ENCODE data around the gene VSIG4. TPM values are rescaled to one million over a fixed set of nuclear protein-coding genes. Genes with fewer than 3 reads are reported as not detected.

VSIG4 gene
- total RNA-seq, 1 donor from 2014 or later, result 37.1 TPM

DNA sequence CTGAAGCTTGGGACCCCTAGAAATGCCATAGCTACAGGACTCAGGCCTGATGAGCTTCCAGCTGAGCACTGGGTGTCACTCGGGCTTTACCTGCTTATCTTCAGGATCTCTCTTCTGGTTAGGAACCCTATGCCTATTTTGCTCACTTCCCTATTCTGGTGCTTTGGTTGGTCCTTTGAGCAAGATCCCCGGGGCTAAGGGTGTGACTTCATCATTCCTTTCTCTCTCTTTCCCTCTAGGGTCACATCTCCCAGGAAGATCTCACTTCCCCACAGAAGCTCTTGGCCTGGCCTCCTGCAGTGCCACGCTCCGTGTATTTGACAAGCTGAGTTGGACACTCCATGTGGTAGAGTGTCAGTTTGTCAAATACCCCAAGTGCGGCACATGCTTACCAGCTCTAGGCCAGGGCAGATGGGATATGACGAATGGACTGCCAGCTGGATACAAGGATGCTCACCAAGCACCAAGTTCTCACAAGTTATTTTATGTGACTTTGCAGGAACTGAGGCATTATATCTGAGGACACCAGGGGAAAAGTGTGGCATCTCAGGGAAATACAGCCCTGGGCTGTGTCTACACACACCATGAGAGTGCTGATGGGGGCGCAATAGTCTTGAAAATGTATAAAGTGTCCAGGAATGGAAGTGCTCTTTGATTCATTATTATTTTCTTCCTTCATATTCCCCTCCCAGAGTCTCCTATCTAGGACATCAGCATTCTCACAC lies 21.1 kb downstream of the VSIG4 start:
- no peak overlapping the region for H3K9ac ChIP-seq (ENCODE audit: low read depth in 1 of 3, low read length in 3 of 3)
- no peak overlapping the region for H3K27ac ChIP-seq (ENCODE audit: low read depth, low read length)
- H3K27me3 ChIP-seq (ENCODE audit: control insufficient read depth in 3 of 3, insufficient read depth in 3 of 3, low read length in 3 of 3), result peaks cover 0 to 2% (median 0%) of the 10 kb centered on the region in 3 donors
- no peak overlapping the region for H3K4me3 ChIP-seq (ENCODE audit: low read length in 3 of 3)
- peaks cover 0 to 2% (median 0%) of the 10 kb centered on the region in 3 donors for H3K4me1 ChIP-seq (ENCODE audit: control insufficient read depth in 3 of 3, insufficient read depth in 3 of 3, low read length in 3 of 3)
- H3K9me3 ChIP-seq (ENCODE audit: control insufficient read depth in 3 of 3, low read length in 3 of 3), result no peaks in the 10 kb centered on the region
- no peaks in the 10 kb centered on the region for H3K36me3 ChIP-seq (ENCODE audit: control insufficient read depth in 3 of 3, insufficient read depth in 3 of 3, low read length in 3 of 3)

DNA sequence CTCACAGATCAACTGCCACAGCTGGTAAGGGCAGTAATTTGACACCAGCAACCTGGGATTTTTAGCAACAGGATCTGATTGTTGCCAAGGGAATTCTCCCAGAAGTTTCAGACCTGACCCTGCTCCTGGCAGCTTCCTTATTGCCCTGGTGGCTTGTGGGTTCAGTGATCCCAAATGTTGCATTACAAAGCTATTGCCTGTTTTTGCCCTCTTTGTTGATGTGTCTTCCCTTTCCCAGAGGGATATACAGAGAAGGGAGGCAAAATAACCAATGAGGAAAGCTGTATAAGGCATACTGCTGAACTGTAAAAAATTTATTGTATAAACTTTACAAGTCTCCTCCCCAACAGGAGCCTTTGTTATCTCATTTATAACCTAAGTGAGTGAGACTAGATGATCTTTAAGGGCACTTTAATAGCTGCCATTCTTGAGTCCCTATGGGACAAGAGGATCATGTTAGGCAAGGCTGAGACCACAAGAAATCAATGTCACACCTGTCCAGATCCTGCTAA lies 22.2 kb downstream of the VSIG4 start:
- Histone ChIP-seq H3K9me3 (ENCODE audit: control insufficient read depth in 3 of 3, low read length in 3 of 3) (no peaks in the 10 kb centered on the region), H3K27me3 (ENCODE audit: control insufficient read depth in 3 of 3, insufficient read depth in 3 of 3, low read length in 3 of 3) (peaks cover 0 to 2% (median 0%) of the 10 kb centered on the region in 3 donors), H3K9ac (ENCODE audit: low read depth in 1 of 3, low read length in 3 of 3) (no peak overlapping the region), H3K4me3 (ENCODE audit: low read length in 3 of 3) (no peak overlapping the region), H3K36me3 (ENCODE audit: control insufficient read depth in 3 of 3, insufficient read depth in 3 of 3, low read length in 3 of 3) (no peaks in the 10 kb centered on the region), H3K4me1 (ENCODE audit: control insufficient read depth in 3 of 3, insufficient read depth in 3 of 3, low read length in 3 of 3) (peaks cover 0 to 2% (median 0%) of the 10 kb centered on the region in 3 donors), H3K27ac (ENCODE audit: low read depth, low read length) (peak overlapping the region; percentile 9)

- peak overlapping the region in 1 of 3 donors; percentile 27 for H3K4me3 ChIP-seq (ENCODE audit: low read length in 3 of 3)
- peak overlapping the region; percentile 9 for H3K27ac ChIP-seq (ENCODE audit: low read depth, low read length)
- no peaks in the 10 kb centered on the region for H3K36me3 ChIP-seq (ENCODE audit: control insufficient read depth in 3 of 3, insufficient read depth in 3 of 3, low read length in 3 of 3)
- no peaks in the 10 kb centered on the region for H3K9me3 ChIP-seq (ENCODE audit: control insufficient read depth in 3 of 3, low read length in 3 of 3)
- no peak overlapping the region for H3K9ac ChIP-seq (ENCODE audit: low read depth in 1 of 3, low read length in 3 of 3)
- H3K27me3 ChIP-seq (ENCODE audit: control insufficient read depth in 3 of 3, insufficient read depth in 3 of 3, low read length in 3 of 3), result peaks cover 0 to 2% (median 0%) of the 10 kb centered on the region in 3 donors
- peaks cover 0 to 2% (median 0%) of the 10 kb centered on the region in 3 donors for H3K4me1 ChIP-seq (ENCODE audit: control insufficient read depth in 3 of 3, insufficient read depth in 3 of 3, low read length in 3 of 3)
Measured at GRCh38 chrX:66016905-66017658, 22.8 kb downstream of the VSIG4 start.

DNA sequence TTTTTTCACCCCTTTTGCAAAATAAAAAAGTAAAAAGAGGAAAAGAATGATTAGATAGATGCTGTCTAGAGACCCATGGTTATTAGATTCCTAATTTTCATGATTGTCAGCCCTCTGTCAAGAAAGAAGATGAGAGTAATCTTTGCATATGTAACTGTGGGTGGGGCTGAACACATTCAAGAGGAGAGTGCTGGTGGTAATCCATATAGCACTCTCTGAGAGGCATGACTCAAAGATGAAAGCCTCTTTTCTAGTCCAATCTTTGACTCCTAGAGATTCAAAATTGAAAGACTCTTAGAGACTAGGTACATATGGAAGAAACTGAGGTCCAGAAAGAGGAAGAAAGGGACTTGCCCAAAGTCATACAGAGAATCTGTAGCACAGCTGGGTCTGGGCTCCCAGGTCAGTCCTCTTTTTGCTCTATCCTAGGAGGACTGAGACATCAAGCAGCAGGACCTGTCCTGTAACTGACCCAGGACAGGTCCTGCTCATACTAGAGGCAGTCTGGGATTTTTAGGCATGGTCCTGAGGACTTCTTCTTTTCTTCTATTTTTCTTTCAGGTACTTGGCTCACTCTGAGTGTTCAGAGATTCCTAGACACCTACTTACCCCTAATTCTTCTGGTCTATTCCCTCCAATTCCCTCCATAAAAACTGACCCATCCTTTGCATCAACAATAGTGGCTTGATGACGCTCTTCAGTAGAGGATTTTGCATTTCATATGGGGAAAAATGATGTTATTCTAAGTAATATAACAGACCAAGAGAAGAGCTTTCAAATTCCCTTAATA lies 23.8 kb downstream of the VSIG4 start:
- H3K9me3 ChIP-seq (ENCODE audit: control insufficient read depth in 3 of 3, low read length in 3 of 3), result no peaks in the 10 kb centered on the region
- peak overlapping the region in 1 of 3 donors; percentile 32 for H3K4me3 ChIP-seq (ENCODE audit: low read length in 3 of 3)
- H3K4me1 ChIP-seq (ENCODE audit: control insufficient read depth in 3 of 3, insufficient read depth in 3 of 3, low read length in 3 of 3), result peaks cover 0 to 2% (median 0%) of the 10 kb centered on the region in 3 donors
- peak overlapping the region; percentile 47 for H3K27ac ChIP-seq (ENCODE audit: low read depth, low read length)
- H3K27me3 ChIP-seq (ENCODE audit: control insufficient read depth in 3 of 3, insufficient read depth in 3 of 3, low read length in 3 of 3), result peaks cover 0 to 2% (median 0%) of the 10 kb centered on the region in 3 donors
- H3K36me3 ChIP-seq (ENCODE audit: control insufficient read depth in 3 of 3, insufficient read depth in 3 of 3, low read length in 3 of 3), result no peaks in the 10 kb centered on the region
- H3K9ac ChIP-seq (ENCODE audit: low read depth in 1 of 3, low read length in 3 of 3), result no peak overlapping the region

- no peaks in the 10 kb centered on the region for H3K36me3 ChIP-seq (ENCODE audit: control insufficient read depth in 3 of 3, insufficient read depth in 3 of 3, low read length in 3 of 3)
- H3K9me3 ChIP-seq (ENCODE audit: control insufficient read depth in 3 of 3, low read length in 3 of 3), result no peaks in the 10 kb centered on the region
- peak overlapping the region in 2 of 3 donors; percentile 14 to 32 for H3K4me3 ChIP-seq (ENCODE audit: low read length in 3 of 3)
- no peaks in the 10 kb centered on the region for H3K27me3 ChIP-seq (ENCODE audit: control insufficient read depth in 3 of 3, insufficient read depth in 3 of 3, low read length in 3 of 3)
- H3K27ac ChIP-seq (ENCODE audit: low read depth, low read length), result peak overlapping the region; percentile 47
- H3K9ac ChIP-seq (ENCODE audit: low read depth in 1 of 3, low read length in 3 of 3), result no peak overlapping the region
- peaks cover 0 to 2% (median 0%) of the 10 kb centered on the region in 3 donors for H3K4me1 ChIP-seq (ENCODE audit: control insufficient read depth in 3 of 3, insufficient read depth in 3 of 3, low read length in 3 of 3)
Measured at GRCh38 chrX:66015152-66015831, 24.6 kb downstream of the VSIG4 start.

- Histone ChIP-seq H3K36me3 (ENCODE audit: control insufficient read depth in 3 of 3, insufficient read depth in 3 of 3, low read length in 3 of 3) (no peaks in the 10 kb centered on the region), H3K4me1 (ENCODE audit: control insufficient read depth in 3 of 3, insufficient read depth in 3 of 3, low read length in 3 of 3) (peaks cover 0 to 2% (median 0%) of the 10 kb centered on the region in 3 donors), H3K27ac (ENCODE audit: low read depth, low read length) (peak overlapping the region; percentile 5)
Measured at GRCh38 chrX:66014556-66014955, 25.3 kb downstream of the VSIG4 start.

DNA sequence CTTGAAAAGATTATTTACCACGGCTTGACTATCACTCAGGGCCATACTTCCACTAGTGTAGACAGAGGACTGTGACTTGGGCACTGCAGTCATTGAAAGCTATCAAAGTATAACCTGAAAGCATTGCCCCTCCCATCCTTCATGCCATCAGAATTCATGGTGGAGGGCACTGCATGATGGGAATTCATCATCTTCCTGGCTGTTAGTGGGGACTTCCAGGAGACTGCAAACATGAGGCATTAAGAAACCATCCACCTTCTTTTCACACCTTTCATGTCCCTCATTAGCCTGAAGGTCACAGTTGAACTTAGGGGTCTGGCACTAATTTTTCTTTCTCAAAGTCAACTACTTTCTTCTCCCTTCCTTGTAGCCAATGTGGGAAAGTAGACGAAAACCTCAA lies 25.8 kb downstream of the VSIG4 start:
- no peaks in the 10 kb centered on the region for H3K9me3 ChIP-seq (ENCODE audit: control insufficient read depth in 3 of 3, low read length in 3 of 3)
- peaks cover 0 to 2% (median 0%) of the 10 kb centered on the region in 3 donors for H3K4me1 ChIP-seq (ENCODE audit: control insufficient read depth in 3 of 3, insufficient read depth in 3 of 3, low read length in 3 of 3)
- no peaks in the 10 kb centered on the region for H3K36me3 ChIP-seq (ENCODE audit: control insufficient read depth in 3 of 3, insufficient read depth in 3 of 3, low read length in 3 of 3)
- H3K4me3 ChIP-seq (ENCODE audit: low read length in 3 of 3), result no peak overlapping the region
- H3K9ac ChIP-seq (ENCODE audit: low read depth in 1 of 3, low read length in 3 of 3), result no peak overlapping the region
- no peaks in the 10 kb centered on the region for H3K27me3 ChIP-seq (ENCODE audit: control insufficient read depth in 3 of 3, insufficient read depth in 3 of 3, low read length in 3 of 3)
- peak overlapping the region; percentile 5 for H3K27ac ChIP-seq (ENCODE audit: low read depth, low read length)

More at GRCh38 chrX:66014556-66014955, 25.3 kb downstream of the VSIG4 start:
- Histone ChIP-seq H3K27me3 (ENCODE audit: control insufficient read depth in 3 of 3, insufficient read depth in 3 of 3, low read length in 3 of 3) (no peaks in the 10 kb centered on the region), H3K9ac (ENCODE audit: low read depth in 1 of 3, low read length in 3 of 3) (no peak overlapping the region), H3K9me3 (ENCODE audit: control insufficient read depth in 3 of 3, low read length in 3 of 3) (no peaks in the 10 kb centered on the region), H3K4me3 (ENCODE audit: low read length in 3 of 3) (no peak overlapping the region)

GRCh38 chrX:66013194-66013816 lies 26.6 kb downstream of the VSIG4 start:
- Histone ChIP-seq H3K36me3 (ENCODE audit: control insufficient read depth in 3 of 3, insufficient read depth in 3 of 3, low read length in 3 of 3) (no peaks in the 10 kb centered on the region), H3K27ac (ENCODE audit: low read depth, low read length) (peak overlapping the region; percentile 5), H3K4me1 (ENCODE audit: control insufficient read depth in 3 of 3, insufficient read depth in 3 of 3, low read length in 3 of 3) (peaks cover 0 to 1% (median 0%) of the 10 kb centered on the region in 3 donors), H3K9me3 (ENCODE audit: control insufficient read depth in 3 of 3, low read length in 3 of 3) (no peaks in the 10 kb centered on the region), H3K9ac (ENCODE audit: low read depth in 1 of 3, low read length in 3 of 3) (no peak overlapping the region), H3K27me3 (ENCODE audit: control insufficient read depth in 3 of 3, insufficient read depth in 3 of 3, low read length in 3 of 3) (no peaks in the 10 kb centered on the region), H3K4me3 (ENCODE audit: low read length in 3 of 3) (no peak overlapping the region)

- Histone ChIP-seq H3K36me3 (ENCODE audit: control insufficient read depth in 3 of 3, insufficient read depth in 3 of 3, low read length in 3 of 3) (no peaks in the 10 kb centered on the region), H3K27ac (ENCODE audit: low read depth, low read length) (no peak overlapping the region), H3K9me3 (ENCODE audit: control insufficient read depth in 3 of 3, low read length in 3 of 3) (no peaks in the 10 kb centered on the region), H3K27me3 (ENCODE audit: control insufficient read depth in 3 of 3, insufficient read depth in 3 of 3, low read length in 3 of 3) (no peaks in the 10 kb centered on the region), H3K4me1 (ENCODE audit: control insufficient read depth in 3 of 3, insufficient read depth in 3 of 3, low read length in 3 of 3) (no peaks in the 10 kb centered on the region), H3K9ac (ENCODE audit: low read depth in 1 of 3, low read length in 3 of 3) (no peak overlapping the region), H3K4me3 (ENCODE audit: low read length in 3 of 3) (no peak overlapping the region)
Measured at GRCh38 chrX:66012094-66012534, 27.8 kb downstream of the VSIG4 start.
